Measurements from ENCODE around the gene INSRR.
A peak's percentile ranks its signal among the peaks of the same experiment; 100 is the strongest.

The INSRR gene

DNA sequence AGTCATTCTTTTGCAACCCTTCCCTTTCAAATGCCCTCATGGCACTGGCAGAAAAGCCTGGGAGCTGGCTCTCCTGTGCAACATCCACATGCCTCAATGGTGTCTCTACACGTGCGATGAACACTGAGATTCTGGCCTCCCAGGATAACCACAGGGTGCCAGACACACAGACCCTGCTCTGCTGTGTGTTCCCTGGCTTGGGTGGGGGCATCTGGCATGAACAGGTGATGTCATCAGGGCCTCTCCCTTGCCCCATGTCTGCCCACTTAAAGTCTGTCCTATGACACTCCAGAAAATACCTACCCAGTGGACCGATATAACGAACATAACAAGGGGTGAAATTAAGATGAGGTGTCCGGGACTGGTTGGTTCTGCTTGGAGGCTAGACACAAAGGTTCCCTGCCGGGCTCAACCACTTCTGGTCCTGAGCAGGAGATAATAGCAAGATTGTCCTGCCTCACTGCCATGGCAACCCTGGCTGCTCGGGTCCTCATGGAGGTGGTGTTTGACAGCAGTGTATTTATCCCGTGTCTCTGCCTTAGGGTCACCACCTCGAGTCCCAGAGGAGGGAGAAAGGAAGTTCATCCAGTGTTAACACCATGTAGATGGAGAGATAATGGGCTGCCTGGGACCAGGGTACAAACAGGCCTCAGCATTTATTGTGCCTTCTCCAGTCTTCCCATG, 19.3 kb downstream of the INSRR start:
- Histone ChIP-seq H3K9ac (ENCODE audit: low read depth, low read length, poor library complexity) (no peak overlapping the region), H3K27ac (replicated peaks; ENCODE audit: low read length) (no peak overlapping the region), H3K4me2 (ENCODE audit: insufficient read depth, low read length, poor library complexity, severe bottlenecking) (no peak overlapping the region), H2BK12ac (ENCODE audit: low read length) (no peak overlapping the region), H3K18ac (ENCODE audit: low read length) (peak overlapping the region; percentile 69), H3K79me1 (ENCODE audit: low read depth, low read length) (no peaks in the 10 kb centered on the region), H4K8ac (ENCODE audit: low read depth, low read length) (no peak overlapping the region), H3K23ac (ENCODE audit: low read depth, low read length, poor library complexity) (peak overlapping the region; percentile 51), H2AFZ (ENCODE audit: low read length) (no peak overlapping the region), H3K4ac (ENCODE audit: low read length) (no peak overlapping the region), H2BK120ac (ENCODE audit: low read depth, low read length) (peak overlapping the region; percentile 8), H3K4me1 (ENCODE audit: control insufficient read depth in 2 of 2, insufficient read depth in 1 of 2, low read depth in 1 of 2, low read length in 2 of 2) (peaks cover 12 to 13% of the 10 kb centered on the region in 2 donors), H3K27me3 (ENCODE audit: control insufficient read depth in 3 of 3, insufficient read depth in 3 of 3, low read depth in 1 of 3, low read length in 3 of 3) (peaks cover 3 to 67% (median 22%) of the 10 kb centered on the region in 3 experiments), H2BK15ac (ENCODE audit: low read length) (no peak overlapping the region), H2AK5ac (ENCODE audit: low read depth, low read length) (peak overlapping the region; percentile 48), H4K91ac (ENCODE audit: low read depth, low read length, poor library complexity) (no peak overlapping the region), H2BK5ac (ENCODE audit: low read length) (no peak overlapping the region), H3K9me3 (replicated peaks in 1 of 2; ENCODE audit: control insufficient read depth in 2 of 2, insufficient read depth in 1 of 2, low read depth in 1 of 2, low read length in 2 of 2) (no peaks in the 10 kb centered on the region), H3K4me3 (ENCODE audit: low read length in 2 of 2) (no peak overlapping the region), H3K36me3 (replicated peaks in 1 of 2; ENCODE audit: control insufficient read depth in 2 of 2, insufficient read depth in 2 of 2, low read length in 2 of 2) (no peaks in the 10 kb centered on the region), H3K14ac (ENCODE audit: low read length) (no peak overlapping the region)
- no peak for DNase-seq (ENCODE audit: low spot score)
- no CpG with 5 or more reads among the region's 9 CpGs for WGBS, 2 donors (ENCODE audit: extremely low coverage in 2 of 2, insufficient read length in 2 of 2, insufficient replicate concordance in 1 of 2)

DNA sequence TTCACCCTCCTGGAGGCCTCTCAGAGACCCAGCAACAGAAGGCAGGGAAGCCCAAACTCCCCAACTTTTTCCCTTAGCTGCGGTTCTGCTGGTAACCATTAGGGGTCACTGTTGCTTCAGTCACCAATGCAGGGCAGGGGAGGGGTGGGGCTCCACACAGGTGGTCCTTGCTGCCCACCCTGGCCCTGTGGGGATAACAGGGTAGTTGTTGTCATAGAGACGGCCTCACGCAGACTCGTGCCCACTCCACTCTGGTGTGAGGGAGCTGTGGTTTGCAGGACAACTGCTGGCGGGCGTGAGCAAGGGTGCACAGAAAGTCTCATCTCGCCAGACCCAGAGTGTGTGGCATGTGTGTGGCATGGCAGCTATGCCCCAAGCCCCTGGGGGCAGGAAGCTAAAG, 19.9 kb downstream of the INSRR start:
- Histone ChIP-seq H3K14ac (ENCODE audit: low read length) (no peak overlapping the region), H3K27me3 (ENCODE audit: control insufficient read depth in 3 of 3, insufficient read depth in 3 of 3, low read depth in 1 of 3, low read length in 3 of 3) (peaks cover 3 to 67% (median 16%) of the 10 kb centered on the region in 3 experiments), H2BK5ac (ENCODE audit: low read length) (no peak overlapping the region), H3K79me1 (ENCODE audit: low read depth, low read length) (no peaks in the 10 kb centered on the region), H3K4me3 (ENCODE audit: low read length in 2 of 2) (peak overlapping the region in 1 of 2 donors; percentile 40), H2BK120ac (ENCODE audit: low read depth, low read length) (no peak overlapping the region), H4K8ac (ENCODE audit: low read depth, low read length) (no peak overlapping the region), H3K27ac (replicated peaks; ENCODE audit: low read length) (no peak overlapping the region), H3K4ac (ENCODE audit: low read length) (no peak overlapping the region), H2AFZ (ENCODE audit: low read length) (no peak overlapping the region), H4K91ac (ENCODE audit: low read depth, low read length, poor library complexity) (no peak overlapping the region), H3K4me2 (ENCODE audit: insufficient read depth, low read length, poor library complexity, severe bottlenecking) (no peak overlapping the region), H3K9ac (ENCODE audit: low read depth, low read length, poor library complexity) (no peak overlapping the region), H3K9me3 (replicated peaks in 1 of 2; ENCODE audit: control insufficient read depth in 2 of 2, insufficient read depth in 1 of 2, low read depth in 1 of 2, low read length in 2 of 2) (no peaks in the 10 kb centered on the region), H2AK5ac (ENCODE audit: low read depth, low read length) (peak overlapping the region; percentile 48), H3K4me1 (ENCODE audit: control insufficient read depth in 2 of 2, insufficient read depth in 1 of 2, low read depth in 1 of 2, low read length in 2 of 2) (peaks cover 12 to 13% of the 10 kb centered on the region in 2 donors), H3K18ac (ENCODE audit: low read length) (peak overlapping the region; percentile 8), H3K23ac (ENCODE audit: low read depth, low read length, poor library complexity) (peak overlapping the region; percentile 51), H2BK15ac (ENCODE audit: low read length) (no peak overlapping the region), H2BK12ac (ENCODE audit: low read length) (no peak overlapping the region), H3K36me3 (replicated peaks in 1 of 2; ENCODE audit: control insufficient read depth in 2 of 2, insufficient read depth in 2 of 2, low read length in 2 of 2) (no peaks in the 10 kb centered on the region)
- no CpG with 5 or more reads among the region's 7 CpGs for WGBS, 2 donors (ENCODE audit: extremely low coverage in 2 of 2, insufficient read length in 2 of 2, insufficient replicate concordance in 1 of 2)
- no peak for DNase-seq (ENCODE audit: low spot score)

DNA sequence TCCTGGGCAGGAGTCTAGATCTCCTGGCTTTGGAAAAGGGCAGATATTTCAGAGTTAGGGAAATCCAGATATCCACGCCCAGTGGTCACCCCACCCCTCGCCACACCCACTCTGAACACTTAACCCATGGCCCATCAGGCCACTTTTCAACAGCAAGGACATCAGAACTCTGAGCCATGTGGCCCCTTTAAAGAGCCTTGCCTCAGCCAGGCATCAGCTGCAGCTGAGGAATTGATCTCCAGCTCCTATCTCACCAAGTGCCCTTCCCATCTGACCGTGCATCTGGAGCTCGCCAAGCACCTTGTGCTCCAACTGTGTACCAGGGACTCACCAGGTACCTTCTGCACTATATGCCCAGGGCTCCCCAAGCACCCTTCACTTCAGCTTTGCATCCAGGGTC, 22.0 kb downstream of the INSRR start:
- Histone ChIP-seq H3K79me1 (ENCODE audit: low read depth, low read length) (no peaks in the 10 kb centered on the region), H3K4me3 (ENCODE audit: low read length in 2 of 2) (no peak overlapping the region), H3K9me3 (replicated peaks in 1 of 2; ENCODE audit: control insufficient read depth in 2 of 2, insufficient read depth in 1 of 2, low read depth in 1 of 2, low read length in 2 of 2) (no peaks in the 10 kb centered on the region), H4K8ac (ENCODE audit: low read depth, low read length) (no peak overlapping the region), H2BK5ac (ENCODE audit: low read length) (no peak overlapping the region), H2BK15ac (ENCODE audit: low read length) (no peak overlapping the region), H3K27me3 (ENCODE audit: control insufficient read depth in 3 of 3, insufficient read depth in 3 of 3, low read depth in 1 of 3, low read length in 3 of 3) (peaks cover 0 to 67% (median 1%) of the 10 kb centered on the region in 3 experiments), H2BK120ac (ENCODE audit: low read depth, low read length) (no peak overlapping the region), H2BK12ac (ENCODE audit: low read length) (no peak overlapping the region), H3K9ac (ENCODE audit: low read depth, low read length, poor library complexity) (no peak overlapping the region), H2AK5ac (ENCODE audit: low read depth, low read length) (no peak overlapping the region), H3K23ac (ENCODE audit: low read depth, low read length, poor library complexity) (no peak overlapping the region), H3K4me1 (ENCODE audit: control insufficient read depth in 2 of 2, insufficient read depth in 1 of 2, low read depth in 1 of 2, low read length in 2 of 2) (peaks cover 12 to 13% of the 10 kb centered on the region in 2 donors), H3K36me3 (replicated peaks in 1 of 2; ENCODE audit: control insufficient read depth in 2 of 2, insufficient read depth in 2 of 2, low read length in 2 of 2) (no peaks in the 10 kb centered on the region), H4K91ac (ENCODE audit: low read depth, low read length, poor library complexity) (no peak overlapping the region), H3K4ac (ENCODE audit: low read length) (no peak overlapping the region), H3K27ac (replicated peaks; ENCODE audit: low read length) (no peak overlapping the region), H3K4me2 (ENCODE audit: insufficient read depth, low read length, poor library complexity, severe bottlenecking) (no peak overlapping the region), H2AFZ (ENCODE audit: low read length) (no peak overlapping the region), H3K18ac (ENCODE audit: low read length) (no peak overlapping the region), H3K14ac (ENCODE audit: low read length) (no peak overlapping the region)
- no peak for DNase-seq (ENCODE audit: low spot score)
- no CpG with 5 or more reads among the region's 4 CpGs for WGBS, 2 donors (ENCODE audit: extremely low coverage in 2 of 2, insufficient read length in 2 of 2, insufficient replicate concordance in 1 of 2)

DNA sequence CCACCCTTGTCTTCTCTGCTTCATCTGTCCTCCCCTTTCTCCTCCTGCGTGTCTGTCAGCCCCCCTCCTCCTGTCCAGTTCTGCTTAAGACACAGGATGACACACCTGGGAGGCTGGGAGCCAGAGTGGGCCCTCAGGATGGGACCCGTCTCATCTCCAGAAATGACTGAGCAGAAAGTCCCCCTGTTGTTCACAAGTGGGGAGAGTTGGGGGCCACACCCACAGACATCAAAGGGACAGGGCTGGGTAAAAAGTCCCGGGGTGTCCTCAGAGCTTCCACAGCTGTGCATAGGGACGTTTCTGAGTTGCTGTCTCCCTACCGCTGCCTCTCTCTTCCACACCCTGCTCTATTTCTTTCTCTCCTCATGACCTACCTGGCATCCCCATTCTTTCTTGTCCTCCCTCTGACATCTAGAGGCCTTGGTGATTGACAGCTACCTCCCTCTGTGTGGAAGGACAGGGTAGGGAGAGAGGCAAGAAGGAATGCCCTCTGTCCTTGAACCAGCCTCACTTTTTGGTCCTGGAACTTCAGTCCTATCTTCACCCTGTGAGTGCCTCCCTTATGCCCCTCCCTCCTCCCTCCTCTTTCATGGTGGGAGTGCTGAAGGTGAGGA, 22.8 kb downstream of the INSRR start:
- H3K4me3 ChIP-seq (ENCODE audit: low read length in 2 of 2): no peak overlapping the region
- no peak overlapping the region for H3K23ac ChIP-seq (ENCODE audit: low read depth, low read length, poor library complexity)
- H2BK5ac ChIP-seq (ENCODE audit: low read length): no peak overlapping the region
- H2BK12ac ChIP-seq (ENCODE audit: low read length): no peak overlapping the region
- no peak overlapping the region for H2BK120ac ChIP-seq (ENCODE audit: low read depth, low read length)
- H3K27ac ChIP-seq (replicated peaks; ENCODE audit: low read length): no peak overlapping the region
- H3K18ac ChIP-seq (ENCODE audit: low read length): no peak overlapping the region
- no peak overlapping the region for H4K8ac ChIP-seq (ENCODE audit: low read depth, low read length)
- no peaks in the 10 kb centered on the region for H3K36me3 ChIP-seq (replicated peaks in 1 of 2; ENCODE audit: control insufficient read depth in 2 of 2, insufficient read depth in 2 of 2, low read length in 2 of 2)
- H2AK5ac ChIP-seq (ENCODE audit: low read depth, low read length): no peak overlapping the region
- WGBS, 2 donors (ENCODE audit: extremely low coverage in 2 of 2, insufficient read length in 2 of 2, insufficient replicate concordance in 1 of 2): no CpG with 5 or more reads among the region's 5 CpGs
- no peak overlapping the region for H2AFZ ChIP-seq (ENCODE audit: low read length)
- no peak overlapping the region for H3K4ac ChIP-seq (ENCODE audit: low read length)
- peaks cover 0 to 68% (median 0%) of the 10 kb centered on the region in 3 experiments for H3K27me3 ChIP-seq (ENCODE audit: control insufficient read depth in 3 of 3, insufficient read depth in 3 of 3, low read depth in 1 of 3, low read length in 3 of 3)
- peaks cover 12 to 13% of the 10 kb centered on the region in 2 donors for H3K4me1 ChIP-seq (ENCODE audit: control insufficient read depth in 2 of 2, insufficient read depth in 1 of 2, low read depth in 1 of 2, low read length in 2 of 2)
- no peak overlapping the region for H3K9ac ChIP-seq (ENCODE audit: low read depth, low read length, poor library complexity)
- no peak overlapping the region for H2BK15ac ChIP-seq (ENCODE audit: low read length)
- H3K14ac ChIP-seq (ENCODE audit: low read length): no peak overlapping the region
- H3K79me1 ChIP-seq (ENCODE audit: low read depth, low read length): no peaks in the 10 kb centered on the region
- no peaks in the 10 kb centered on the region for H3K9me3 ChIP-seq (replicated peaks in 1 of 2; ENCODE audit: control insufficient read depth in 2 of 2, insufficient read depth in 1 of 2, low read depth in 1 of 2, low read length in 2 of 2)
- no peak overlapping the region for H4K91ac ChIP-seq (ENCODE audit: low read depth, low read length, poor library complexity)
- DNase-seq (ENCODE audit: low spot score): no peak
- H3K4me2 ChIP-seq (ENCODE audit: insufficient read depth, low read length, poor library complexity, severe bottlenecking): no peak overlapping the region
